Fibroblast of villous mesenchyme (primary cell): ENCODE measurements around the gene ASGR2. TPM values are rescaled to one million over a fixed set of nuclear protein-coding genes. Genes with fewer than 3 reads are reported as not detected.

Source experiments
- DNase-seq: peaks from one replicate; pipeline ENCODE4 v3.0.0-alpha.2; 2010; ENCODE audit warnings: low read depth
- H3K4me3 ChIP-seq: 2 replicates; pipeline ENCODE4 v1.5.1; 2011; ENCODE audit warnings: low read depth, mild to moderate bottlenecking, low read length
- small RNA-seq: library from RNA; depleted of rRNA; stranded (forward); fragments of <200 nt; gene quantifications from one replicate; pipeline ENCODE3, GENCODE V24; 2012
- total RNA-seq: library from RNA; depleted of rRNA; stranded (reverse); fragments of >200 nt; gene quantifications from 2 replicates; pipeline ENCODE4 v1.2.3, GENCODE V29; 2012
- TF ChIP-seq, protein P1 (sequence below): IDR thresholded peaks from 2 replicates; pipeline ENCODE4 v1.5.1; 2012; ENCODE audit warnings: low read depth, mild to moderate bottlenecking, low read length; ENCODE audit not compliant: insufficient read depth

ASGR2 gene
- total RNA-seq, 1 donor, result not detected

DNA sequence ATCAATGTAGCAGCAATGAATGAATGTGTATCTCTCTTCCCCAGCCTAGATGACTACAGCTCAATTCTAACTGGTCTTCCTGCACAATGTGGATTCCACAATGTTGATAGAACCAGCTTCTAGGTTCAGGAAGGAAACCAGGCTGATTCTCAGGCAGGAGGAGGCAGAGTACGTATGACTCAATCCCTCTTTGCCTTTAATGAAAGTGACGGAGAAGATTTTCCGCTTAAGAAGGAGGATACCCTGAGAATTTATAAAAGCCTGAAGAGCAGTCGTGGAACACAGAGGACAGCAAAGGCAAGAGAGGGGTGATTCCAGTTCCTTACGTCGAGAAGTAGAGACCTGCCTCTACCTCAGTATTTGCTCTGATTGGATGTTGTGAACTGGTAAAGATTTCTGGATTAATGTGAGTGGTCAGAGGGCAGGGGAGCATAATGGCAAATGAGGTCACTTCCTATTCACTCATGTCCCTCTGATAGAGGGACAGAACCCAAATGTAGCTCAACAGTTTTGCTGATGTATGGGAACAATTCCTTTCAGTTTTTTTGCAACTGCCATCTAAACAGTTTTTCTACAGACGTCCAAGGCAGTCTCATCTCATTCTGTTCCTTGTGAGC, 55.7 kb downstream of the ASGR2 start:
- TF ChIP-seq, protein P1, sequence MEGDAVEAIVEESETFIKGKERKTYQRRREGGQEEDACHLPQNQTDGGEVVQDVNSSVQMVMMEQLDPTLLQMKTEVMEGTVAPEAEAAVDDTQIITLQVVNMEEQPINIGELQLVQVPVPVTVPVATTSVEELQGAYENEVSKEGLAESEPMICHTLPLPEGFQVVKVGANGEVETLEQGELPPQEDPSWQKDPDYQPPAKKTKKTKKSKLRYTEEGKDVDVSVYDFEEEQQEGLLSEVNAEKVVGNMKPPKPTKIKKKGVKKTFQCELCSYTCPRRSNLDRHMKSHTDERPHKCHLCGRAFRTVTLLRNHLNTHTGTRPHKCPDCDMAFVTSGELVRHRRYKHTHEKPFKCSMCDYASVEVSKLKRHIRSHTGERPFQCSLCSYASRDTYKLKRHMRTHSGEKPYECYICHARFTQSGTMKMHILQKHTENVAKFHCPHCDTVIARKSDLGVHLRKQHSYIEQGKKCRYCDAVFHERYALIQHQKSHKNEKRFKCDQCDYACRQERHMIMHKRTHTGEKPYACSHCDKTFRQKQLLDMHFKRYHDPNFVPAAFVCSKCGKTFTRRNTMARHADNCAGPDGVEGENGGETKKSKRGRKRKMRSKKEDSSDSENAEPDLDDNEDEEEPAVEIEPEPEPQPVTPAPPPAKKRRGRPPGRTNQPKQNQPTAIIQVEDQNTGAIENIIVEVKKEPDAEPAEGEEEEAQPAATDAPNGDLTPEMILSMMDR, result no peak
- DNase-seq, result no peak
- no peak overlapping the region for H3K4me3 ChIP-seq

DNA sequence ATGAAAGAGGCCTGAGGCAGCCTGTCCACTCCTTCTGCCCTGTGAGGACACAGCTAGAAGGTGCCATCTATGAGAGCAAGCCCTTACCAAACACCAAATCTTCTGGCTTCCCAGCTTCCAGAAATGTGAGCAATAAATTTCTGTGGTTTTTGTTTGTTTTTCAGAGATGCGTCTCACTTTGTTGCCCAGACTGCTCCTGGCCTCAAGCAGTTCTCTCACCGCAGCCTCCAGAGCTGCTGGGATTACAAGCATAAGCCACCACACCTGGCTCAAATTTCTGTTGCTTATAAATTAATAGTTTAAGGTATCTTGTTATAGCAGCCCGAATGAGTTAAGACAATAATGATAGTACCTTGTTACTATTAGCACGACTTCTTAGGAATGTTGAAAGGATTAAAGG, 58.2 kb downstream of the ASGR2 start:
- DNase-seq, result peak; percentile 52
- no peak overlapping the region for H3K4me3 ChIP-seq
- TF ChIP-seq, protein P1, result no peak

Small RNA genes within 50 kb of the gene (small RNA-seq; reads per million reads assigned to genes)
- not detected for gene AC120057.1

Other genes with a start within 250 kb of the ASGR2 start
- gene ALOX12, start 118.8 kb downstream of the ASGR2 start, total RNA-seq, result under 0.01 TPM in 1 of 2 replicates, not detected in the other
- gene RNASEK, start 102.2 kb downstream of the ASGR2 start, total RNA-seq, result 27.4 and 33.7 TPM in 2 replicates
- not detected in 2 replicates for gene BCL6B, start 91.8 kb downstream of the ASGR2 start, total RNA-seq
- 1.3 TPM in 2 replicates for gene SLC16A13, start 78.8 kb downstream of the ASGR2 start, total RNA-seq
- gene SLC16A11, start 70.7 kb downstream of the ASGR2 start, total RNA-seq, result not detected in 2 replicates
- gene CLEC10A, start 34.6 kb downstream of the ASGR2 start, total RNA-seq, result not detected in 2 replicates
- 0.43 and 0.64 TPM in 2 replicates for gene ASGR1, start 64.5 kb upstream of the ASGR2 start, total RNA-seq
- gene DLG4, start 105.0 kb upstream of the ASGR2 start, total RNA-seq, result 10.6 and 14.2 TPM in 2 replicates
- gene ACADVL, start 105.1 kb upstream of the ASGR2 start, total RNA-seq, result 171 and 255 TPM in 2 replicates
- 102 and 105 TPM in 2 replicates for gene DVL2, start 119.7 kb upstream of the ASGR2 start, total RNA-seq
- gene PHF23, start 124.6 kb upstream of the ASGR2 start, total RNA-seq, result 51.8 and 54.1 TPM in 2 replicates
- 225 and 265 TPM in 2 replicates for gene GABARAP, start 127.6 kb upstream of the ASGR2 start, total RNA-seq
- gene CTDNEP1, start 136.9 kb upstream of the ASGR2 start, total RNA-seq, result 24.5 and 34.1 TPM in 2 replicates
- 29.6 and 36.3 TPM in 2 replicates for gene ELP5, start 137.4 kb upstream of the ASGR2 start, total RNA-seq
- 2.9 and 5.2 TPM in 2 replicates for gene CLDN7, start 147.7 kb upstream of the ASGR2 start, total RNA-seq
- gene SLC2A4, start 166.9 kb upstream of the ASGR2 start, total RNA-seq, result under 0.01 TPM in 1 of 2 replicates, not detected in the other
- not detected in 2 replicates for gene YBX2, start 179.8 kb upstream of the ASGR2 start, total RNA-seq
- gene EIF5A, start 192.8 kb upstream of the ASGR2 start, total RNA-seq, result 607 and 641 TPM in 2 replicates
- 34.1 and 45.3 TPM in 2 replicates for gene GPS2, start 200.5 kb upstream of the ASGR2 start, total RNA-seq
- 15.1 and 19.4 TPM in 2 replicates for gene NEURL4, start 214.5 kb upstream of the ASGR2 start, total RNA-seq
- gene ACAP1, start 221.7 kb upstream of the ASGR2 start, total RNA-seq, result 1.9 and 3.9 TPM in 2 replicates
- 7.4 and 8.6 TPM in 2 replicates for gene KCTD11, start 237.3 kb upstream of the ASGR2 start, total RNA-seq
- not detected in 2 replicates for gene TMEM95, start 240.3 kb upstream of the ASGR2 start, total RNA-seq